HepG2 (cell line): ENCODE data around the gene CENPL. TPM values are rescaled to one million over a fixed set of nuclear protein-coding genes. Genes with fewer than 3 reads are reported as not detected.

ENCODE experiments used
- GZF1 ChIP-seq: sonication (generic); formaldehyde crosslinking; IDR thresholded peaks from 2 replicates; pipeline ENCODE4 v1.5.1; 2020; ENCODE audit warnings: mild to moderate bottlenecking, missing genetic modification reagents
- HNF4A ChIP-seq: sonication (generic); formaldehyde crosslinking; IDR thresholded peaks from 2 replicates; pipeline ENCODE4 v1.4.0; 2020; ENCODE audit warnings: missing genetic modification reagents
- PCBP2 ChIP-seq: fragments of 200-400 bp; formaldehyde crosslinking; optimal IDR thresholded peaks from 2 replicates; pipeline ENCODE3; 2018; ENCODE audit warnings: low read length, low read depth; ENCODE audit not compliant: poor library complexity, severe bottlenecking
- TAF1 ChIP-seq: sonication (generic); formaldehyde crosslinking; IDR thresholded peaks from 2 replicates; pipeline ENCODE4 v1.4.0; 2020; ENCODE audit warnings: missing genetic modification reagents
- ZNF17 ChIP-seq: sonication (generic); formaldehyde crosslinking; IDR thresholded peaks from 2 replicates; pipeline ENCODE4 v1.5.0; 2020; ENCODE audit warnings: mild to moderate bottlenecking, missing genetic modification reagents
- ZNF331 ChIP-seq: sonication (generic); formaldehyde crosslinking; IDR thresholded peaks from 2 replicates; pipeline ENCODE4 v1.4.0; 2020; ENCODE audit warnings: missing genetic modification reagents
- polyA plus RNA-seq, 8 experiments: library from polyadenylated mRNA; depleted of rRNA in 3 of 8; stranded (reverse) in 7 of 8; unstranded in 1 of 8; fragments of >200 nt; fragmentation: Illumina TruSeq in 4 of 8; extraction: Trizol in 4 of 8; gene quantifications; 2 replicates each; pipeline versions ENCODE4 v1.2.1 to v1.2.3, GENCODE V29; 2011 to 2016; ENCODE audit warnings: low read depth in 4 of 8, missing spikeins in 1 of 8, mixed read lengths in 1 of 8; ENCODE audit not compliant: insufficient read depth in 1 of 8
- total RNA-seq, 5 experiments: library from RNA; depleted of rRNA; stranded (reverse); fragments of >200 nt; fragmentation: Illumina TruSeq; extraction: Trizol; gene quantifications; 2 replicates each; pipeline ENCODE4 v1.2.3, GENCODE V29; 2016; ENCODE audit warnings: low read depth in 1 of 5
- TF ChIP-seq, protein P1 (sequence below): sonication (generic); formaldehyde crosslinking; IDR thresholded peaks from 2 replicates; pipeline ENCODE4 v1.4.0; 2020; ENCODE audit warnings: missing genetic modification reagents, borderline replicate concordance
- TF ChIP-seq, protein P2 (sequence below): sonication (generic); formaldehyde crosslinking; IDR thresholded peaks from 2 replicates; pipeline ENCODE4 v1.4.0; 2020; ENCODE audit warnings: mild to moderate bottlenecking, missing genetic modification reagents
- TF ChIP-seq, protein P3 (sequence below), 2 experiments: sonication (generic) in 1 of 2; formaldehyde crosslinking in 1 of 2; IDR thresholded peaks; 2 replicates each; pipeline versions ENCODE4 v1.5.1 to v1.6.1; 2011 to 2020; ENCODE audit warnings: borderline replicate concordance in 1 of 2, low read depth in 1 of 2, low read length in 1 of 2, mild to moderate bottlenecking in 1 of 2, missing genetic modification reagents in 1 of 2, moderate library complexity in 1 of 2

CENPL gene
- total and polyA plus RNA-seq, 2 of the 13 experiments (the other 11 are each of a cell fraction or from before 2014, with no cell fraction given): 4.4 to 14.2 TPM

DNA sequence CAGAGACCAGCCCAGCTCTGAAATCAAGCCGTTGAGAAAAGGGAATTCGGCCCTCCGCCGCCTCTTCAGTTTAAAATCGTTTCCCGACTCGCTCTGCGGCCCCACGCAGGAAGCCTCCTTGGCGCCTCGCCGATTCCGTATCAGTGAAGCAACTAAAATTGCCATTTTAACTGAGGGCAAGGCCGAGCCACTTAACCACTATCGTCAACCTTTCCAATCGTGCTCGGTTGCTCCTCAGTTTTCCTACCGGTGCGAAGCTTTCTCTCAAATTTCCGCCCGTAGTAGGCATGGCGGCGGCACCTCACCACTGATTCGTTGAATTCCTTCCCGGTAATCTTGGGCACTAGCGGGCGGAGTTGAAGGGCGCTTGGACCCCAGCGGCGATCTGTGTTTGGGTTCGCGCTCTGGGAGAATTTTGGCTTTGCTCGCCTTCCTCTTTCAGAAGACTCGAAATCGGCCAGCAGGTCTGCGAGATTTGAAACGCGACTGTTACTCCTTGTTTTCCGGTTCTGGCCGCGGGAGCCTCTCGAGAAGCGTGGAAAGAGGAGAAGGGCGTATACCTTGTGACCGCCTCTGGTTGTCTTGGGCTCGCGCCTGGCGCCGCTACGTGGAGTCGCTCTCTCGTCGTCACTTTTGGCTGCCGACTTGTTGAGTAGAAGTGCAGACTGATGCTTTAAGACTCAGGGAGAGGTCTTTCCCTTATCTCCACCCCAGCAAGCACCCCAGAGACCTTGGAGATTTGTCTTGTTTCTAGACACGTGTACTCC, at the start of gene CENPL, which contains the start of gene DARS2 (continued):
- TF ChIP-seq GZF1 (0 out of 2 replicates have a peak, but pooled peaks have one; percentile 5), HNF4A (CRISPR knock-in tag) (no peak), ZNF331 (CRISPR knock-in tag) (no peak; the same call in 1 of the 2 replicates), PCBP2 (no peak), TAF1 (CRISPR knock-in tag) (peak; percentile 61), ZNF17 (CRISPR knock-in tag) (no peak)
- TF ChIP-seq, protein P1, sequence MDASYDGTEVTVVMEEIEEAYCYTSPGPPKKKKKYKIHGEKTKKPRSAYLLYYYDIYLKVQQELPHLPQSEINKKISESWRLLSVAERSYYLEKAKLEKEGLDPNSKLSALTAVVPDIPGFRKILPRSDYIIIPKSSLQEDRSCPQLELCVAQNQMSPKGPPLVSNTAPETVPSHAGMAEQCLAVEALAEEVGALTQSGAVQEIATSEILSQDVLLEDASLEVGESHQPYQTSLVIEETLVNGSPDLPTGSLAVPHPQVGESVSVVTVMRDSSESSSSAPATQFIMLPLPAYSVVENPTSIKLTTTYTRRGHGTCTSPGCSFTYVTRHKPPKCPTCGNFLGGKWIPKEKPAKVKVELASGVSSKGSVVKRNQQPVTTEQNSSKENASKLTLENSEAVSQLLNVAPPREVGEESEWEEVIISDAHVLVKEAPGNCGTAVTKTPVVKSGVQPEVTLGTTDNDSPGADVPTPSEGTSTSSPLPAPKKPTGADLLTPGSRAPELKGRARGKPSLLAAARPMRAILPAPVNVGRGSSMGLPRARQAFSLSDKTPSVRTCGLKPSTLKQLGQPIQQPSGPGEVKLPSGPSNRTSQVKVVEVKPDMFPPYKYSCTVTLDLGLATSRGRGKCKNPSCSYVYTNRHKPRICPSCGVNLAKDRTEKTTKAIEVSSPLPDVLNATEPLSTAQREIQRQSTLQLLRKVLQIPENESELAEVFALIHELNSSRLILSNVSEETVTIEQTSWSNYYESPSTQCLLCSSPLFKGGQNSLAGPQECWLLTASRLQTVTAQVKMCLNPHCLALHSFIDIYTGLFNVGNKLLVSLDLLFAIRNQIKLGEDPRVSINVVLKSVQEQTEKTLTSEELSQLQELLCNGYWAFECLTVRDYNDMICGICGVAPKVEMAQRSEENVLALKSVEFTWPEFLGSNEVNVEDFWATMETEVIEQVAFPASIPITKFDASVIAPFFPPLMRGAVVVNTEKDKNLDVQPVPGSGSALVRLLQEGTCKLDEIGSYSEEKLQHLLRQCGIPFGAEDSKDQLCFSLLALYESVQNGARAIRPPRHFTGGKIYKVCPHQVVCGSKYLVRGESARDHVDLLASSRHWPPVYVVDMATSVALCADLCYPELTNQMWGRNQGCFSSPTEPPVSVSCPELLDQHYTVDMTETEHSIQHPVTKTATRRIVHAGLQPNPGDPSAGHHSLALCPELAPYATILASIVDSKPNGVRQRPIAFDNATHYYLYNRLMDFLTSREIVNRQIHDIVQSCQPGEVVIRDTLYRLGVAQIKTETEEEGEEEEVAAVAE (CRISPR knock-in tag): peak; percentile 84
- TF ChIP-seq, protein P2, sequence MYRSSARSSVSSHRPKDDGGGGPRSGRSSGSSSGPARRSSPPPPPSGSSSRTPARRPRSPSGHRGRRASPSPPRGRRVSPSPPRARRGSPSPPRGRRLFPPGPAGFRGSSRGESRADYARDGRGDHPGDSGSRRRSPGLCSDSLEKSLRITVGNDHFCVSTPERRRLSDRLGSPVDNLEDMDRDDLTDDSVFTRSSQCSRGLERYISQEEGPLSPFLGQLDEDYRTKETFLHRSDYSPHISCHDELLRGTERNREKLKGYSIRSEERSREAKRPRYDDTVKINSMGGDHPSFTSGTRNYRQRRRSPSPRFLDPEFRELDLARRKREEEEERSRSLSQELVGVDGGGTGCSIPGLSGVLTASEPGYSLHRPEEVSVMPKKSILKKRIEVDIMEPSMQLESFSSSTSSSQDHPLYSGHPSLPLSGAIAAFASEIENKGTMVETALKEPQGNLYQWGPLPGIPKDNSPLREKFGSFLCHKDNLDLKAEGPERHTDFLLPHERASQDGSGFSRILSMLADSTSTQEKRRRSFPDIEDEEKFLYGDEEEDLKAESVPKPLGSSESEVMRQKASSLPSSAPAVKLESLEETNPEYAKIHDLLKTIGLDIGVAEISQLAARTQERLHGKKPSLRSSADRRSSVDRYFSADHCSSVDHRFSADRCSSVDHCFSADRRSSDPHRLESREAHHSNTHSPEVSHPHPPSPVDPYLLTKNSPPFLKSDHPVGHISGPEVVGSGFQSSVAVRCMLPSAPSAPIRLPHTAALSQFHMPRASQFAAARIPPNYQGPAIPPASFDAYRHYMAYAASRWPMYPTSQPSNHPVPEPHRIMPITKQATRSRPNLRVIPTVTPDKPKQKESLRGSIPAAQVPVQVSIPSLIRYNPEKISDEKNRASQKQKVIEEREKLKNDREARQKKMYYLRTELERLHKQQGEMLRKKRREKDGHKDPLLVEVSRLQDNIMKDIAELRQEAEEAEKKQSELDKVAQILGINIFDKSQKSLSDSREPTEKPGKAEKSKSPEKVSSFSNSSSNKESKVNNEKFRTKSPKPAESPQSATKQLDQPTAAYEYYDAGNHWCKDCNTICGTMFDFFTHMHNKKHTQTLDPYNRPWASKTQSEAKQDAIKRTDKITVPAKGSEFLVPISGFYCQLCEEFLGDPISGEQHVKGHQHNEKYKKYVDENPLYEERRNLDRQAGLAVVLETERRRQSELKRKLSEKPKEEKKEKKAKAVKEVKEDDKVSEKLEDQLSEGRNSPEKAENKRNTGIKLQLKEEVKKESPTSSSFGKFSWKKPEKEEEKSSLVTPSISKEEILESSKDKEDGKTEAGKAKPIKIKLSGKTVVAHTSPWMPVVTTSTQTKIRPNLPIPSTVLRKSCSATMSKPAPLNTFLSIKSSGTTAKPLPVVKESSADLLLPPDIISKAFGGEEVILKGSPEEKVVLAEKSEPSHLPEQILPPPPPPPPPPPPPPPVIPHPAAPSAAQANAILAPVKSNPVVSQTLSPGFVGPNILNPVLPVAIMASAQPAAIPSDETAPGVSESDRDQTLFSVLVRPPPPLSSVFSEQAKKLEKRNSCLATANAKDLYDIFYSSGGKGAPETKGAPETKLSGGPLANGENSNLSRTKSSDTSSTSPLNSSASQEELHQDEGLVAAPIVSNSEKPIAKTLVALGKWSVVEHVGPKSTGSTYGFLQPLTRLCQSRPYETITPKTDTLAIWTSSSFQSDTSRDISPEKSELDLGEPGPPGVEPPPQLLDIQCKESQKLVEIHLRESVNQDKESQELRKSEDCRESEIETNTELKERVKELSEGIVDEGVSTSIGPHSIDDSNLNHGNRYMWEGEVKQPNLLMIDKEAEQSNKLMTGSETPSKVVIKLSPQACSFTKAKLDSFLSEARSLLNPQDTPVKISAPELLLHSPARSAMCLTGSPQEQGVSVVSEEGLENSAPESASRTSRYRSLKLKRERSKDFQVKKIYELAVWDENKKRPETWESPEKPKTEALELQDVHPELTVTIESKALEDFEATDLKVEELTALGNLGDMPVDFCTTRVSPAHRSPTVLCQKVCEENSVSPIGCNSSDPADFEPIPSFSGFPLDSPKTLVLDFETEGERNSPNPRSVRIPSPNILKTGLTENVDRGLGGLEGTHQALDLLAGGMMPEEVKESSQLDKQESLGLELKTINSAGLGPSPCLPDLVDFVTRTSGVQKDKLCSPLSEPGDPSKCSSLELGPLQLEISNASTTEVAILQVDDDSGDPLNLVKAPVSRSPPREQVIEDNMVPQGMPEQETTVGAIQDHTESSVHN: no peak
- TF ChIP-seq, protein P3, sequence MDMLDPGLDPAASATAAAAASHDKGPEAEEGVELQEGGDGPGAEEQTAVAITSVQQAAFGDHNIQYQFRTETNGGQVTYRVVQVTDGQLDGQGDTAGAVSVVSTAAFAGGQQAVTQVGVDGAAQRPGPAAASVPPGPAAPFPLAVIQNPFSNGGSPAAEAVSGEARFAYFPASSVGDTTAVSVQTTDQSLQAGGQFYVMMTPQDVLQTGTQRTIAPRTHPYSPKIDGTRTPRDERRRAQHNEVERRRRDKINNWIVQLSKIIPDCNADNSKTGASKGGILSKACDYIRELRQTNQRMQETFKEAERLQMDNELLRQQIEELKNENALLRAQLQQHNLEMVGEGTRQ (IDR thresholded peaks at IDR 0.05; ENCODE audit: low read depth, low read length): no peak
- TF ChIP-seq, protein P3 (CRISPR knock-in tag; IDR thresholded peaks at IDR 0.05; ENCODE audit: borderline replicate concordance): no peak
